GM19463 (cell line): ENCODE results near the gene PM20D1.
A peak's percentile ranks its signal among the peaks of the same experiment; 100 is the strongest.
"Not testable (repeated sequence)": the region's sequence is repeated elsewhere in the genome, so short reads cannot be mapped to it uniquely, and the experiment has no call there.

ENCODE experiments used
- ATAC-seq: cut with Tn5 transposase; IDR thresholded peaks from one replicate; pipeline ENCODE4 v1.9.1; 2021; ENCODE audit warnings: mild to moderate bottlenecking, moderate library complexity; ENCODE audit not compliant: unreplicated experiment

PM20D1 gene

GRCh38 chr1:205849619-205850355 lies at the start of gene PM20D1:
Gene PM20D1, minus strand, starts transcription at chr1:205850132. Its CDS starts 60 bp downstream, at chr1:205850072.
- peak; percentile 96 for ATAC-seq

- ATAC-seq: no peak
Observed at GRCh38 chr1:205896351-205896750, 46.4 kb upstream of the PM20D1 start.

GRCh38 chr1:205894119-205894518 lies 44.2 kb upstream of the PM20D1 start:
- ATAC-seq: not testable (repeated sequence)

- ATAC-seq: not testable (repeated sequence)
Observed at GRCh38 chr1:205892175-205892574, 42.2 kb upstream of the PM20D1 start.

GRCh38 chr1:205891481-205891880 lies 41.5 kb upstream of the PM20D1 start:
- not testable (repeated sequence) for ATAC-seq

- ATAC-seq: not testable (repeated sequence)
Observed at GRCh38 chr1:205890631-205891030, 40.7 kb upstream of the PM20D1 start.

- ATAC-seq: not testable (repeated sequence)
Observed at GRCh38 chr1:205889706-205890105, 39.8 kb upstream of the PM20D1 start.

- not testable (repeated sequence) for ATAC-seq
Observed at GRCh38 chr1:205889006-205889405, 39.1 kb upstream of the PM20D1 start.

- ATAC-seq: no peak
Observed at GRCh38 chr1:205883792-205884191, 33.9 kb upstream of the PM20D1 start.

GRCh38 chr1:205880923-205881322 lies 31.0 kb upstream of the PM20D1 start:
- ATAC-seq: no peak

- no peak for ATAC-seq
Observed at GRCh38 chr1:205879974-205880373, 30.0 kb upstream of the PM20D1 start.

- no peak for ATAC-seq
Observed at GRCh38 chr1:205878026-205878425, 28.1 kb upstream of the PM20D1 start.

GRCh38 chr1:205873148-205873547 lies 23.2 kb upstream of the PM20D1 start:
- ATAC-seq: not testable (repeated sequence)

GRCh38 chr1:205870236-205870635 lies 20.3 kb upstream of the PM20D1 start:
- no peak for ATAC-seq

- no peak for ATAC-seq
Observed at GRCh38 chr1:205861540-205861939, 11.6 kb upstream of the PM20D1 start.

- ATAC-seq: no peak
Observed at GRCh38 chr1:205858141-205858961, 8.4 kb upstream of the PM20D1 start.

GRCh38 chr1:205857501-205857900 lies 7.6 kb upstream of the PM20D1 start:
- ATAC-seq: not testable (repeated sequence)

- ATAC-seq: no peak
Observed at GRCh38 chr1:205856433-205856832, 6.5 kb upstream of the PM20D1 start.

- ATAC-seq: no peak
Observed at GRCh38 chr1:205852969-205853368, 3.0 kb upstream of the PM20D1 start.

GRCh38 chr1:205851993-205852392 lies 2.1 kb upstream of the PM20D1 start:
- ATAC-seq: no peak

GRCh38 chr1:205843036-205843859 lies 6.7 kb downstream of the PM20D1 start:
- no peak for ATAC-seq
